ENCODE data around the gene OPCML.

The OPCML gene

GRCh38 chr11:133337193-133337592 lies 195.1 kb downstream of the OPCML start:
- Mint-ChIP-seq H3K4me3 (no peak overlapping the region), H3K27ac (no peak overlapping the region), H3K9me3 (peaks cover 11% of the 10 kb centered on the region), H3K27me3 (ENCODE audit: low read depth) (peaks cover 9% of the 10 kb centered on the region), H3K4me1 (no peaks in the 10 kb centered on the region), H3K36me3 (ENCODE audit: low read depth) (no peaks in the 10 kb centered on the region)
- TF ChIP-seq CTCF (IDR thresholded peaks at IDR 0.05; ENCODE audit: unreplicated experiment in 3 of 3): no peak

- Mint-ChIP-seq H3K36me3 (ENCODE audit: low read depth) (no peaks in the 10 kb centered on the region), H3K27ac (no peak overlapping the region), H3K9me3 (peaks cover 8% of the 10 kb centered on the region), H3K4me3 (no peak overlapping the region), H3K4me1 (no peaks in the 10 kb centered on the region), H3K27me3 (ENCODE audit: low read depth) (peaks cover 7% of the 10 kb centered on the region)
- no peak for TF ChIP-seq CTCF (IDR thresholded peaks at IDR 0.05; ENCODE audit: unreplicated experiment in 3 of 3)
Observed at GRCh38 chr11:133331031-133331430, 201.3 kb downstream of the OPCML start.

GRCh38 chr11:133326849-133327248 lies 205.5 kb downstream of the OPCML start:
- H3K36me3 Mint-ChIP-seq (ENCODE audit: low read depth): no peaks in the 10 kb centered on the region
- no peaks in the 10 kb centered on the region for H3K4me1 Mint-ChIP-seq
- no peak overlapping the region for H3K27ac Mint-ChIP-seq
- TF ChIP-seq CTCF (IDR thresholded peaks at IDR 0.05; ENCODE audit: unreplicated experiment in 3 of 3): no peak
- peaks cover 7% of the 10 kb centered on the region for H3K27me3 Mint-ChIP-seq (ENCODE audit: low read depth)
- H3K4me3 Mint-ChIP-seq: no peak overlapping the region
- no peaks in the 10 kb centered on the region for H3K9me3 Mint-ChIP-seq

DNA sequence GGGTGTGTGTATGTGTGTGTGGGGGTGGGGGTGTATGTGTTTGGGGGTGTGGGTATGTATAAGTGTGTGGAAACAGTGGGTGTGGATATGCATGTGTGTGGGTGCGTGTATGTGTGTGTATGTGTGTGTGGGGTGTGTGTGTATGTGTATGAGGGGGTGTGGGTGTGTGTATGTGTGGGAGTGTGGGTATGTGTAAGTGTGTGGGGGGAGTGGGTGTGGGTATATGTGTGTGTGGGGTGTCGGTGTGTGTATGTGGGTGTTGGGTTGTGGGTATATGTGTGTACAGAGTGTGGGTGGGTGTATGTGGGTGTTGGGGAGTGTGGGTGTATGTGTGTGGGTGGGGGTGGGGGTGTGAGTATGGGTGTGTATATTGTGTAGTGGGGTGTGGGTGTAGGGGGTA lies 206.0 kb downstream of the OPCML start:
- H3K36me3 Mint-ChIP-seq (ENCODE audit: low read depth): no peaks in the 10 kb centered on the region
- no peaks in the 10 kb centered on the region for H3K4me1 Mint-ChIP-seq
- no peaks in the 10 kb centered on the region for H3K9me3 Mint-ChIP-seq
- TF ChIP-seq CTCF (IDR thresholded peaks at IDR 0.05; ENCODE audit: unreplicated experiment in 3 of 3): no peak
- H3K27me3 Mint-ChIP-seq (ENCODE audit: low read depth): peaks cover 7% of the 10 kb centered on the region
- H3K4me3 Mint-ChIP-seq: no peak overlapping the region
- no peak overlapping the region for H3K27ac Mint-ChIP-seq

GRCh38 chr11:133325711-133326110 lies 206.6 kb downstream of the OPCML start:
- H3K4me3 Mint-ChIP-seq: no peak overlapping the region
- no peaks in the 10 kb centered on the region for H3K36me3 Mint-ChIP-seq (ENCODE audit: low read depth)
- no peak for TF ChIP-seq CTCF (IDR thresholded peaks at IDR 0.05; ENCODE audit: unreplicated experiment in 3 of 3)
- H3K9me3 Mint-ChIP-seq: no peaks in the 10 kb centered on the region
- no peaks in the 10 kb centered on the region for H3K4me1 Mint-ChIP-seq
- no peak overlapping the region for H3K27ac Mint-ChIP-seq
- peaks cover 7% of the 10 kb centered on the region for H3K27me3 Mint-ChIP-seq (ENCODE audit: low read depth)

- no peaks in the 10 kb centered on the region for H3K9me3 Mint-ChIP-seq
- no peak overlapping the region for H3K4me3 Mint-ChIP-seq
- TF ChIP-seq CTCF (IDR thresholded peaks at IDR 0.05; ENCODE audit: unreplicated experiment in 3 of 3): no peak
- H3K27me3 Mint-ChIP-seq (ENCODE audit: low read depth): peaks cover 7% of the 10 kb centered on the region
- no peaks in the 10 kb centered on the region for H3K4me1 Mint-ChIP-seq
- no peak overlapping the region for H3K27ac Mint-ChIP-seq
- no peaks in the 10 kb centered on the region for H3K36me3 Mint-ChIP-seq (ENCODE audit: low read depth)
Observed at GRCh38 chr11:133323354-133323753, 208.9 kb downstream of the OPCML start.
